NB4 (cell line): ENCODE data around the gene PKNOX2.

Experiments used
- DNase-seq: peaks from one replicate; pipeline ENCODE4 v3.0.0; 2010; ENCODE audit warnings: low read depth
- H3K4me3 ChIP-seq: one replicate; pipeline ENCODE4 v1.5.1; 2011; ENCODE audit warnings: mild to moderate bottlenecking, low read depth, low read length, moderate library complexity
- MYC ChIP-seq: IDR thresholded peaks from 2 replicates; pipeline ENCODE4 v1.6.1; 2011; ENCODE audit warnings: low read depth, low read length
- POLR2A ChIP-seq: IDR thresholded peaks from 2 replicates; pipeline ENCODE4 v1.6.1; 2011; ENCODE audit warnings: mild to moderate bottlenecking; ENCODE audit not compliant: insufficient read length; ENCODE audit errors: extremely low read depth
- TF ChIP-seq, protein P1 (sequence below): IDR thresholded peaks from 2 replicates; pipeline ENCODE4 v1.6.1; 2011; ENCODE audit warnings: low read depth, low read length
- TF ChIP-seq, protein P2 (sequence below): IDR thresholded peaks from one replicate; pipeline ENCODE4 v1.5.1; 2012; ENCODE audit warnings: low read depth, low read length

PKNOX2 gene

DNA sequence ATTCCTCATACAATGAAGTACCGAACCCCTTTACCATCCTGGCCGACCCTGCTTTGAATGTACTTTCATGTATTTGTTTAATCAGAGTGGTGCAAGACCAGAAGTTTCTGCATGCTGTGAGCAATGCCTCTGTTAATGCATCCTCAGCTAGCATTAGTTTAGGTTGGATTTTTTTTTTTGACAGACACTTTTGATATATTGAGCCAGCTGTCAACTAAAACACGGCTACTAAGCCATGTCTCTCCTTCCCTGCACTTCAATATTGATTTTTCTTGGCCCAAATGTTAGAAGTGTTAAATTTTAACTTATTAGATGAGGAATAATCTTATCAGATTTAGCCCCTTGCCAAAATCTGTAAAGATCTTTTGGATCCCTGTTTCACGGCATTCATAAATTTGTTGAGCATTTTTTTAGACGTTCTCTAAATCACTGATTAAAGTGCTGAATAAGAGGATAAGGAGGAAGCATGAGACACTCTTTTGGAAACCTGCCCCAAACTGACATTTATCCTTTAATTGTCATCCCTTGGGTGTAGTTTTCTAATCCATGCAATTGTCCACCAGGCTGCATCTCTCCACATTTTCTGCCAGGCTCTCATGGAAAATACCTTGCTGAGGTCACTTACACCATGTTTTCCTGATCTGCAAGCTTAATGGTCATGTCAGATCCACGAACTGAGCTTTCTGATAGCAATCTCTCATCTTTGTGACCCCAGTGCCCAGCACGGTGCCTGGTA lies 200.8 kb downstream of the PKNOX2 start:
- no peak overlapping the region for H3K4me3 ChIP-seq
- DNase-seq: no peak
- TF ChIP-seq, protein P1, sequence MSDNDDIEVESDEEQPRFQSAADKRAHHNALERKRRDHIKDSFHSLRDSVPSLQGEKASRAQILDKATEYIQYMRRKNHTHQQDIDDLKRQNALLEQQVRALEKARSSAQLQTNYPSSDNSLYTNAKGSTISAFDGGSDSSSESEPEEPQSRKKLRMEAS: no peak
- TF ChIP-seq, protein P2, sequence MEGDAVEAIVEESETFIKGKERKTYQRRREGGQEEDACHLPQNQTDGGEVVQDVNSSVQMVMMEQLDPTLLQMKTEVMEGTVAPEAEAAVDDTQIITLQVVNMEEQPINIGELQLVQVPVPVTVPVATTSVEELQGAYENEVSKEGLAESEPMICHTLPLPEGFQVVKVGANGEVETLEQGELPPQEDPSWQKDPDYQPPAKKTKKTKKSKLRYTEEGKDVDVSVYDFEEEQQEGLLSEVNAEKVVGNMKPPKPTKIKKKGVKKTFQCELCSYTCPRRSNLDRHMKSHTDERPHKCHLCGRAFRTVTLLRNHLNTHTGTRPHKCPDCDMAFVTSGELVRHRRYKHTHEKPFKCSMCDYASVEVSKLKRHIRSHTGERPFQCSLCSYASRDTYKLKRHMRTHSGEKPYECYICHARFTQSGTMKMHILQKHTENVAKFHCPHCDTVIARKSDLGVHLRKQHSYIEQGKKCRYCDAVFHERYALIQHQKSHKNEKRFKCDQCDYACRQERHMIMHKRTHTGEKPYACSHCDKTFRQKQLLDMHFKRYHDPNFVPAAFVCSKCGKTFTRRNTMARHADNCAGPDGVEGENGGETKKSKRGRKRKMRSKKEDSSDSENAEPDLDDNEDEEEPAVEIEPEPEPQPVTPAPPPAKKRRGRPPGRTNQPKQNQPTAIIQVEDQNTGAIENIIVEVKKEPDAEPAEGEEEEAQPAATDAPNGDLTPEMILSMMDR: no peak
- TF ChIP-seq MYC (no peak), POLR2A (no peak)

DNA sequence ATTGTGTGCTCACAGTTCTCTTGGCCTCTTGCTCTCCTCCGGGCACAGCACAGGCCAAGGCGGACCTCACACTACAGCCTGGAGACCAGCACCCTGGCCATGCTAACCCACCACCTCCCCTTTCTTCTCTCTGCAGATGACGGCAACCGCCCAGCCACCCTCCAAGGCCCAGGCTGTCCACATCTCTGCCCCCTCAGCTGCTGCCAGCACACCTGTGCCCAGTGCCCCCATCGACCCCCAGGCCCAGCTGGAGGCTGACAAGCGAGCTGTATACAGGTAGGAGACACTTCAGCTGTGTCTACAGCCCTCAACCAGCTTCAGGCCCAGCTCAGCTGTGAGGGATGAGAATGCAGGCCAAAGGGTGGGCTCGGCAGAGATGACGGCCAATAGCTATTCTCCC lies 203.2 kb downstream of the PKNOX2 start:
- no peak for DNase-seq
- TF ChIP-seq, protein P1: no peak
- TF ChIP-seq POLR2A (no peak), MYC (no peak)
- TF ChIP-seq, protein P2: no peak
- no peak overlapping the region for H3K4me3 ChIP-seq

DNA sequence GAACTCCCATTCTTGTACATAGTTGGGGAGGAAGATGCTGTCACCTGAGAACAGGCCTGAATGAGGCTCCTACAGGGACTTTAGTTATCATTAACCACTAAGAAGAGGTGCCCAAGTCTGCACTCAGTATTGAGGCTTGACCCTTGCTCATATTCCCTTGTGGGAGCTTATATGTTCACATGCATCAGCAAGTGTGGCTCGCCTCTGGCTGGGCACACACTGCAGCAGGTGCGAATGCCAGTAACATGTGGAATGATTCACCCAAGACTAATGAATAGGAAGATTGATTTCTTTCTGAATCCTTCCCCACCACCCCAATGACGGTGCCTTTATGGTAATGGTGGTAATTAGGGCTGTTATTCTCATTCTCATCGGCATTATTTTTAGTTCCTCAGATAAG lies 204.2 kb downstream of the PKNOX2 start:
- TF ChIP-seq, protein P1: no peak
- TF ChIP-seq POLR2A (no peak), MYC (no peak)
- TF ChIP-seq, protein P2: no peak
- DNase-seq: no peak
- no peak overlapping the region for H3K4me3 ChIP-seq

DNA sequence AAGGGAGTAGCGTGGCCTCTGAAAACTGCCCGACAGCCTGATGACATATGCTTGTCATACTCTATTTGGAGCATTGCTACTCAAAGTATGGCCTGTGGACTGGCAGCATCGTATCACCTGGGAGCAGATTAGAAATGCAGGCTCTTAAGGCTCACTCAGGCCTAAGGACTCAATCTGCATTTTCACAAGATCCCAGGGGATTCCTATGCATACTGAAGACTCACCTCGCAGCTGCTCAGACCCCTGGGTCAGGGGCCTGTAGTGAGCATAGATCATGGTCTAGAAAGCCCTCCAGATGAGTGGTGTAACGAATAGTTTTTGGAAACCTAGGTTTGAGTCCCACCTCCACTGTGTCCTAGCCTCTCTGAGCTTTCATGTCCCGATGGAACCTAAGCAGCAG lies 205.3 kb downstream of the PKNOX2 start:
- no peak overlapping the region for H3K4me3 ChIP-seq
- TF ChIP-seq POLR2A: no peak
- TF ChIP-seq, protein P1: no peak
- TF ChIP-seq, protein P2: no peak
- TF ChIP-seq MYC: no peak
- DNase-seq: no peak

DNA sequence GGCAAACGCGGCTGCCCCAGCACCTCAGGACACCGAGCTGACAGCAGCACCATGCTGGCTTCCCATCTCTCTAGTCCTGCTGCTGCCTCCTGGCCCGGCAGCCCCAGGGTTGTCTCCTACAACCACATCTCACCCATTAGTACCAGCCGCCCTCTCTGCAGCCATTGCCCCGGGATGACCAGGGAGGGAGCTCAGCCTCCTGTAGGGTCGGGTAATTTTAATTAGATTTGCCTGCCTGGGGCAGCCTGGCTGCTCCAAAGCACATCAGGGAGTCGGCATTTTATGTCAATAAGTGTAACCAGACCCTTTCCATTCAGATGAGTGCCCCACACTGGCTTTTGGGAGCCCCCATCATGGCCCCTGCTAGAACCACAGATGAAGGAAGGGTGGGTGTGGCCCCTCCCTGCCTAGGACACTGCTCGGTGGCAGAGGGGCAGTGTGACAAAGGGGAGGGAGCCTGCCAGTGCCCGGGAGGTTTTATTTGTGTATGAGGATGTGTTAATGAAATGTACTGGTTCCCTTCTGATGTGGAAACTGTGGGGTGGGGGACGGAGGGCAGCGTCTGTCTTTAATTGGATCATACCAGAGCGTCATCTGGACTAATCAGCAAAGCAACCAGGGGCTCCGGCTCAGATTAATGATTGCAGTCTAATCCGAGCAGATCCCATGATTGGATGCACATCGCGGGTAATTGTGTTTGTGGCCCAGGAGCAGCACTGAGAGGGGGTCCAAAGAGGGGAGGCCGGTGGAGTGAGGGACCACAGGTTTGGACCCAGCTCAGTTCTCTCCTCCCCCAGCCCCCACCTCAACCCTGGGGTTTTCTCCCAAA lies 206.2 kb downstream of the PKNOX2 start:
- no peak overlapping the region for H3K4me3 ChIP-seq
- TF ChIP-seq, protein P1: no peak
- TF ChIP-seq MYC (no peak), POLR2A (no peak)
- TF ChIP-seq, protein P2: no peak
- no peak for DNase-seq
